GM12878 (cell line): ENCODE measurements around the gene LGALS3. TPM values are rescaled to one million over a fixed set of nuclear protein-coding genes. Genes with fewer than 3 reads are reported as not detected.

ENCODE experiments used
- CHD4 ChIP-seq: fragments of 200-600 bp; sonication (generic); IDR thresholded peaks from 2 replicates; pipeline ENCODE4 v1.6.1; 2016; ENCODE audit warnings: mild to moderate bottlenecking
- WRNIP1 ChIP-seq: IDR thresholded peaks from 2 replicates; pipeline ENCODE4 v1.6.1; 2011; ENCODE audit warnings: low read depth, low read length, improper control_type of control experiment, borderline replicate concordance
- polyA plus RNA-seq, 11 experiments: library from polyadenylated mRNA; depleted of rRNA in 4 of 11; unstranded in 6 of 11; stranded (reverse) in 5 of 11; fragments of >200 nt; fragmentation: Nextera tagmentation in 4 of 11; fragmentation: Illumina TruSeq in 1 of 11; extraction: Ambion mirVana in 4 of 11; extraction: Trizol in 1 of 11; gene quantifications; 1 replicate in 1 of 11; 2 replicates in 10 of 11; pipeline versions ENCODE4 v1.2.1 to v1.2.3, GENCODE V29; 2011 to 2016; ENCODE audit warnings: inconsistent platforms in 2 of 11, missing spikeins in 2 of 11, low read depth in 1 of 11
- total RNA-seq, 4 experiments: library from RNA; depleted of rRNA in 3 of 4; stranded (reverse); fragments of >200 nt in 3 of 4; fragmentation: Illumina TruSeq in 1 of 4; extraction: Trizol in 1 of 4; gene quantifications; 2 replicates each; pipeline versions ENCODE4 v1.2.1 to v1.2.3, GENCODE V29; 2013 to 2021
- TF ChIP-seq, protein P1 (sequence below): fragments of 450-650 bp; IDR thresholded peaks from 2 replicates; pipeline ENCODE4 v1.6.1; 2017; ENCODE audit warnings: antibody characterized with exemption, mild to moderate bottlenecking, moderate library complexity
- TF ChIP-seq, protein P2 (sequence below): fragments of 450-650 bp; formaldehyde crosslinking; IDR thresholded peaks from 2 replicates; pipeline ENCODE4 v1.4.0; 2020; ENCODE audit warnings: mild to moderate bottlenecking, moderate library complexity
- TF ChIP-seq, protein P3 (sequence below): fragments of 150-350 bp; IDR thresholded peaks from 2 replicates; pipeline ENCODE4 v1.6.1; 2014; ENCODE audit warnings: mild to moderate bottlenecking, low read depth, low read length

LGALS3 gene
- total and polyA plus RNA-seq, 10 of the 15 experiments (the other 5 are each of a cell fraction or from before 2014, with no cell fraction given), result 1.5 to 34.2 (median 18.4) TPM

DNA sequence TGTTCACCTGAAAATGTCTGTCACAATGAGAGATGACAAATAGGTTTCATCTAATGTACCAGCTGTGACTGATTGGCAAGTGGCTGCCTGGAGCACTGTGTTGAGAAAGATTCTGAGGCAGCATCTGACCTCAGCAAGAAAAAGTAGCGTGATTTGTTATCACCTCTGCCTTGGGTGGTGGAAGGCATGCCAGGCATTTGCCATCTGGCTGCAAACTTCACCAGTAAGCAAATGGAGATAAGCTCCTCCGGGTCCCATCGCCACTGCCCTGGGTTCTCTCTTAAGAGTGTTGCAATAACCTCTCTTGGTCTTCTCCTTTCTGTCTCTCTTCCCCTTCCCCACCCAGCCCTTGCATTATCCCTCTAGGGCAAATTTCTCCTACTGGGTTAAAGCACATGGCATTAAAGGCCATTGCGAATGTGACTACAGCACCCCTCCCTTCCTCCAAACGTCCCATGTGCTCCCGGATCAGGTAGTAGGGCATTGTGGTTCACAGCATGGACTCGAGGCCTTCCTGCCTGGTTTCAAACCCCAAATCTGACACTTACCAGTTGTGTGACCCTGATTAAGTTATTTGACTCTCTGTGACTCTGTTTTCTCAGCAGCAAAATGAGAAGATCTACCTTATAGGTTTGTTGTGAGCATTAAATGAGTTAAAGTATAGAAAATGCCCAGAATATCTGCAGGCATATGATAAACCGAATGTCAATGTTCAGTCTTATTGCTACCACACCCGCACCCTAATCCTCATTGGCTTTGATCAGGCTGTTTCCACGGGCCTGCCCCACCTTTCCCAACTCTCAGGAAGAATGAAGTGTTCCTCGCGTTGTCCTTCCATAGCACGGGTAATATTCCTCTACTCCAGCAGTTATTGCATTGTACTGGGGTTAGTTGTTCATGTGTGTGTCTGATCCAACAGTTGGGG is 8.2 kb upstream of the LGALS3 start (continued):
- TF ChIP-seq, protein P1, sequence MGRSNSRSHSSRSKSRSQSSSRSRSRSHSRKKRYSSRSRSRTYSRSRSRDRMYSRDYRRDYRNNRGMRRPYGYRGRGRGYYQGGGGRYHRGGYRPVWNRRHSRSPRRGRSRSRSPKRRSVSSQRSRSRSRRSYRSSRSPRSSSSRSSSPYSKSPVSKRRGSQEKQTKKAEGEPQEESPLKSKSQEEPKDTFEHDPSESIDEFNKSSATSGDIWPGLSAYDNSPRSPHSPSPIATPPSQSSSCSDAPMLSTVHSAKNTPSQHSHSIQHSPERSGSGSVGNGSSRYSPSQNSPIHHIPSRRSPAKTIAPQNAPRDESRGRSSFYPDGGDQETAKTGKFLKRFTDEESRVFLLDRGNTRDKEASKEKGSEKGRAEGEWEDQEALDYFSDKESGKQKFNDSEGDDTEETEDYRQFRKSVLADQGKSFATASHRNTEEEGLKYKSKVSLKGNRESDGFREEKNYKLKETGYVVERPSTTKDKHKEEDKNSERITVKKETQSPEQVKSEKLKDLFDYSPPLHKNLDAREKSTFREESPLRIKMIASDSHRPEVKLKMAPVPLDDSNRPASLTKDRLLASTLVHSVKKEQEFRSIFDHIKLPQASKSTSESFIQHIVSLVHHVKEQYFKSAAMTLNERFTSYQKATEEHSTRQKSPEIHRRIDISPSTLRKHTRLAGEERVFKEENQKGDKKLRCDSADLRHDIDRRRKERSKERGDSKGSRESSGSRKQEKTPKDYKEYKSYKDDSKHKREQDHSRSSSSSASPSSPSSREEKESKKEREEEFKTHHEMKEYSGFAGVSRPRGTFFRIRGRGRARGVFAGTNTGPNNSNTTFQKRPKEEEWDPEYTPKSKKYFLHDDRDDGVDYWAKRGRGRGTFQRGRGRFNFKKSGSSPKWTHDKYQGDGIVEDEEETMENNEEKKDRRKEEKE, result no peak
- TF ChIP-seq, protein P2, sequence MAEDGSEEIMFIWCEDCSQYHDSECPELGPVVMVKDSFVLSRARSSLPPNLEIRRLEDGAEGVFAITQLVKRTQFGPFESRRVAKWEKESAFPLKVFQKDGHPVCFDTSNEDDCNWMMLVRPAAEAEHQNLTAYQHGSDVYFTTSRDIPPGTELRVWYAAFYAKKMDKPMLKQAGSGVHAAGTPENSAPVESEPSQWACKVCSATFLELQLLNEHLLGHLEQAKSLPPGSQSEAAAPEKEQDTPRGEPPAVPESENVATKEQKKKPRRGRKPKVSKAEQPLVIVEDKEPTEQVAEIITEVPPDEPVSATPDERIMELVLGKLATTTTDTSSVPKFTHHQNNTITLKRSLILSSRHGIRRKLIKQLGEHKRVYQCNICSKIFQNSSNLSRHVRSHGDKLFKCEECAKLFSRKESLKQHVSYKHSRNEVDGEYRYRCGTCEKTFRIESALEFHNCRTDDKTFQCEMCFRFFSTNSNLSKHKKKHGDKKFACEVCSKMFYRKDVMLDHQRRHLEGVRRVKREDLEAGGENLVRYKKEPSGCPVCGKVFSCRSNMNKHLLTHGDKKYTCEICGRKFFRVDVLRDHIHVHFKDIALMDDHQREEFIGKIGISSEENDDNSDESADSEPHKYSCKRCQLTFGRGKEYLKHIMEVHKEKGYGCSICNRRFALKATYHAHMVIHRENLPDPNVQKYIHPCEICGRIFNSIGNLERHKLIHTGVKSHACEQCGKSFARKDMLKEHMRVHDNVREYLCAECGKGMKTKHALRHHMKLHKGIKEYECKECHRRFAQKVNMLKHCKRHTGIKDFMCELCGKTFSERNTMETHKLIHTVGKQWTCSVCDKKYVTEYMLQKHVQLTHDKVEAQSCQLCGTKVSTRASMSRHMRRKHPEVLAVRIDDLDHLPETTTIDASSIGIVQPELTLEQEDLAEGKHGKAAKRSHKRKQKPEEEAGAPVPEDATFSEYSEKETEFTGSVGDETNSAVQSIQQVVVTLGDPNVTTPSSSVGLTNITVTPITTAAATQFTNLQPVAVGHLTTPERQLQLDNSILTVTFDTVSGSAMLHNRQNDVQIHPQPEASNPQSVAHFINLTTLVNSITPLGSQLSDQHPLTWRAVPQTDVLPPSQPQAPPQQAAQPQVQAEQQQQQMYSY (CRISPR knock-in tag), result no peak
- TF ChIP-seq, protein P3, sequence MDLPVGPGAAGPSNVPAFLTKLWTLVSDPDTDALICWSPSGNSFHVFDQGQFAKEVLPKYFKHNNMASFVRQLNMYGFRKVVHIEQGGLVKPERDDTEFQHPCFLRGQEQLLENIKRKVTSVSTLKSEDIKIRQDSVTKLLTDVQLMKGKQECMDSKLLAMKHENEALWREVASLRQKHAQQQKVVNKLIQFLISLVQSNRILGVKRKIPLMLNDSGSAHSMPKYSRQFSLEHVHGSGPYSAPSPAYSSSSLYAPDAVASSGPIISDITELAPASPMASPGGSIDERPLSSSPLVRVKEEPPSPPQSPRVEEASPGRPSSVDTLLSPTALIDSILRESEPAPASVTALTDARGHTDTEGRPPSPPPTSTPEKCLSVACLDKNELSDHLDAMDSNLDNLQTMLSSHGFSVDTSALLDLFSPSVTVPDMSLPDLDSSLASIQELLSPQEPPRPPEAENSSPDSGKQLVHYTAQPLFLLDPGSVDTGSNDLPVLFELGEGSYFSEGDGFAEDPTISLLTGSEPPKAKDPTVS, result no peak
- TF ChIP-seq WRNIP1, result no peak
- no peak for TF ChIP-seq CHD4
- TF ChIP-seq, all 136 proteins: peak for 0
